PC-9 (cell line): ENCODE measurements around the gene PER3. TPM values are rescaled to one million over a fixed set of nuclear protein-coding genes. Genes with fewer than 3 reads are reported as not detected.

Experiments
- BruUV-seq: library from RNA; stranded (reverse); fragments of 400-500 nt; replicated peaks from 2 replicates; lab custom pipeline; 2021; lab: Mats Ljungman, UMichigan
- CTCF ChIA-PET: fragments of 300-600 bp; sonication (Branson Sonifier 250); formaldehyde crosslinking; loops from one replicate; lab custom pipeline; 2022; ENCODE audit warnings: antibody characterized with exemption; lab: Charles Lee
- POLR2A ChIA-PET: fragments of 300-600 bp; sonication (Branson Sonifier 250); formaldehyde crosslinking; loops from one replicate; lab custom pipeline; 2022; ENCODE audit warnings: antibody characterized with exemption; ENCODE audit not compliant: unreplicated experiment; lab: Charles Lee
- DNase-seq, 2 experiments: peaks; one replicate each; pipeline versions ENCODE4 v3.0.0 to v3.0.0-alpha.2; 2015 to 2022; ENCODE audit warnings: mixed read lengths in 1 of 2
- H2AFZ ChIP-seq: fragments of 200-600 bp; sonication (generic); 2 replicates; pipeline ENCODE4 v1.8.1; 2017; ENCODE audit warnings: antibody characterized with exemption
- H3F3A ChIP-seq: fragments of 200-600 bp; sonication (generic); 2 replicates; pipeline ENCODE4 v1.8.1; 2017; ENCODE audit warnings: antibody characterized with exemption, mild to moderate bottlenecking, low read depth; ENCODE audit not compliant: insufficient read depth
- H3K27ac ChIP-seq: fragments of 200-600 bp; sonication (generic); 2 replicates; pipeline ENCODE4 v1.6.1; 2016; ENCODE audit warnings: mixed run types
- H3K27me3 ChIP-seq: fragments of 200-600 bp; sonication (generic); 2 replicates; pipeline ENCODE4 v1.6.1; 2016; ENCODE audit warnings: low read depth, mixed run types; ENCODE audit not compliant: insufficient read depth
- H3K36me3 ChIP-seq: fragments of 200-600 bp; sonication (generic); 2 replicates; pipeline ENCODE4 v1.6.1; 2016; ENCODE audit warnings: low read depth, mixed run types
- H3K4me1 ChIP-seq: fragments of 200-600 bp; sonication (generic); replicated peaks from 2 replicates; pipeline ENCODE4 v1.6.1; 2016; ENCODE audit warnings: mixed run types; ENCODE audit not compliant: insufficient read depth
- H3K4me2 ChIP-seq: fragments of 200-600 bp; sonication (generic); 2 replicates; pipeline ENCODE4 v1.6.1; 2017; ENCODE audit warnings: mixed run types
- H3K4me3 ChIP-seq: fragments of 200-600 bp; sonication (generic); 2 replicates; pipeline ENCODE4 v1.6.1; 2016; ENCODE audit warnings: mixed run types
- H3K79me2 ChIP-seq: fragments of 200-600 bp; sonication (generic); 2 replicates; pipeline ENCODE4 v1.6.1; 2017; ENCODE audit warnings: low read depth, mixed run types
- H3K9me2 ChIP-seq: fragments of 200-600 bp; sonication (generic); 2 replicates; pipeline ENCODE4 v1.8.1; 2017; ENCODE audit warnings: mild to moderate bottlenecking; ENCODE audit not compliant: insufficient read depth
- H3K9me3 ChIP-seq: fragments of 200-600 bp; sonication (generic); 2 replicates; pipeline ENCODE4 v1.8.1; 2016; ENCODE audit warnings: low read depth; ENCODE audit not compliant: insufficient read depth
- H4K20me1 ChIP-seq: fragments of 200-600 bp; sonication (generic); 2 replicates; pipeline ENCODE4 v1.8.1; 2017; ENCODE audit not compliant: insufficient read depth
- EZH2 ChIP-seq: fragments of 200-600 bp; sonication (generic); IDR thresholded peaks from 2 replicates; pipeline ENCODE4 v1.8.0; 2017; ENCODE audit warnings: antibody characterized with exemption, low read depth
- intact Hi-C: fragments of 100-400 bp; cut with micrococcal nuclease; formaldehyde crosslinking; loops from one replicate; pipeline ENCODE4 v1.10.0; 2022; ENCODE audit not compliant: unreplicated experiment
- total RNA-seq: library from RNA; stranded (reverse); gene quantifications from 2 replicates; pipeline ENCODE4 v1.2.3, GENCODE V29; 2021
- TF ChIP-seq, protein P1 (sequence below): fragments of 200-600 bp; sonication (generic); conservative IDR thresholded peaks from 2 replicates; pipeline ENCODE4 v1.6.1; 2017; ENCODE audit warnings: mixed run types, antibody characterized with exemption, mild to moderate bottlenecking, moderate library complexity

The PER3 gene
- total RNA-seq, 1 experiment from 2014 or later: 25.1 TPM

- no peak for TF ChIP-seq EZH2
- TF ChIP-seq, protein P1, sequence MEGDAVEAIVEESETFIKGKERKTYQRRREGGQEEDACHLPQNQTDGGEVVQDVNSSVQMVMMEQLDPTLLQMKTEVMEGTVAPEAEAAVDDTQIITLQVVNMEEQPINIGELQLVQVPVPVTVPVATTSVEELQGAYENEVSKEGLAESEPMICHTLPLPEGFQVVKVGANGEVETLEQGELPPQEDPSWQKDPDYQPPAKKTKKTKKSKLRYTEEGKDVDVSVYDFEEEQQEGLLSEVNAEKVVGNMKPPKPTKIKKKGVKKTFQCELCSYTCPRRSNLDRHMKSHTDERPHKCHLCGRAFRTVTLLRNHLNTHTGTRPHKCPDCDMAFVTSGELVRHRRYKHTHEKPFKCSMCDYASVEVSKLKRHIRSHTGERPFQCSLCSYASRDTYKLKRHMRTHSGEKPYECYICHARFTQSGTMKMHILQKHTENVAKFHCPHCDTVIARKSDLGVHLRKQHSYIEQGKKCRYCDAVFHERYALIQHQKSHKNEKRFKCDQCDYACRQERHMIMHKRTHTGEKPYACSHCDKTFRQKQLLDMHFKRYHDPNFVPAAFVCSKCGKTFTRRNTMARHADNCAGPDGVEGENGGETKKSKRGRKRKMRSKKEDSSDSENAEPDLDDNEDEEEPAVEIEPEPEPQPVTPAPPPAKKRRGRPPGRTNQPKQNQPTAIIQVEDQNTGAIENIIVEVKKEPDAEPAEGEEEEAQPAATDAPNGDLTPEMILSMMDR: no peak
- no peak overlapping the region for H3K4me2 ChIP-seq
- intact Hi-C loops: no loop called here
- no peaks in the 10 kb centered on the region for H3K4me1 ChIP-seq
- no peaks in the 10 kb centered on the region for H4K20me1 ChIP-seq
- H2AFZ ChIP-seq: no peak overlapping the region
- DNase-seq: no peak
- H3K4me3 ChIP-seq: no peak overlapping the region
- no peaks in the 10 kb centered on the region for H3K36me3 ChIP-seq
- H3K27ac ChIP-seq: no peak overlapping the region
- H3K27me3 ChIP-seq: no peaks in the 10 kb centered on the region
- POLR2A ChIA-PET: interaction anchor here (0.7 kb wide), 1 partner anchor 114 kb away, joined by 4 read pairs; no protein-coding TSS in a partner anchor
- H3K9me3 ChIP-seq: no peaks in the 10 kb centered on the region
- no TSS peak for BruUV-seq
- CTCF ChIA-PET: no interaction called here
- no peaks in the 10 kb centered on the region for H3F3A ChIP-seq
- H3K9me2 ChIP-seq: no peaks in the 10 kb centered on the region
- H3K79me2 ChIP-seq: no peaks in the 10 kb centered on the region
Observed at GRCh38 chr1:7847599-7847998, 63.5 kb downstream of the PER3 start.

- intact Hi-C loops: no loop called here
- H3K9me3 ChIP-seq: no peaks in the 10 kb centered on the region
Observed at GRCh38 chr1:7850786-7851185, 66.7 kb downstream of the PER3 start.

DNA sequence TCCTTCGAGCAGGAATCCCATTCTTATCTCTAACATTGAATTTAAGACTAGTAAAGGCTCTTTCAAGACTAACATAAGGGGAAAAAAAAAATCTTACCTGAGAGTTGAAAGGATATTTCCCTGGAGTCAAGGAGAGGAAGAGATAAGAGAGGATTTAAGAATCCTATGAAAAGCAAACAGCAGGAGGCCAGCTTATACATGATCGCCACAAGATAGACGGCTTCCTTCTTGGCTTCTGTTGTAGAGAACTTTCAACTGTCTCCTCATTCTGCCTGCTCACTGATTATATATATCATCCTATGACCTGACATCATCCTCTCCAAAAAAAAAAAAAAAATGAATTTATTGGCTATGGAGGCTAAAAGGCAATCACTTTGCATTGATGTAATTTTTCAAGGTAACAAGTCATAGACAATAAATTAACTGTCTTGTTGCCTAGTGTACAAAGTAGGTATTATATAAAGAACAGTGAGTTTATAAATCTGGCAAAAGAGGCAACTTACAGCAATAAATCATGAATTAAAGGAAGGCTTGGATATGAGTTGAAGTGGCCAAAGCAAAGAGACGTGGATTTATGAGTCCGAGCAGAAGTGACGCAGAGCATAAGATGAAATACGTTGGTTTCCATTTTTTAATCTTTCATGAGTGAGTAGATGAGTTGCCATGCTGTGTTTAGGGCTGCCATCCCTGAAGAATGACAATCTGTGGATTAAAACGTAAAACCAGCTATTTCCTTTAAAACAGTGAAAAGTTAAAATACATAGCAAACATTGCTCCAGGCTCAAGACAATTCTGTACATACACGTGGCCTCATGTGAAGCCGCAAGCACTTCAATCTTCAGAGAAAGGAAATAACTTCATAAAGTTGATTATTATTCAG lies 69.0 kb downstream of the PER3 start, which contains the start of gene UTS2:
Gene UTS2 (minus strand): TSS at position 262 of the 880 bp plus-strand sequence. CDS start 62 bp downstream, at position 200.
- H3K4me3 ChIP-seq: no peak within 1 kb of the TSS
- H3K36me3 ChIP-seq: no peaks in the 10 kb centered on the region
- no peaks in the 10 kb centered on the region for H3K27me3 ChIP-seq
- H2AFZ ChIP-seq: no peak within 1 kb of the TSS
- H3K4me2 ChIP-seq: no peak within 1 kb of the TSS
- POLR2A ChIA-PET: no interaction called here
- H3K9me3 ChIP-seq: no peaks in the 10 kb centered on the region
- intact Hi-C loops: no loop called here
- H3K9me2 ChIP-seq: no peaks in the 10 kb centered on the region
- H3K27ac ChIP-seq: no peak within 1 kb of the TSS
- DNase-seq: no peak
- no peaks in the 10 kb centered on the region for H3K79me2 ChIP-seq
- H3F3A ChIP-seq: no peaks in the 10 kb centered on the region
- TF ChIP-seq, protein P1: no peak
- TF ChIP-seq EZH2: no peak
- CTCF ChIA-PET: interaction anchor here (0.5 kb wide), 1 partner anchor 76 kb away, joined by 6 read pairs; no protein-coding TSS in a partner anchor
- no peaks in the 10 kb centered on the region for H4K20me1 ChIP-seq
- no TSS peak for BruUV-seq
- no peaks in the 10 kb centered on the region for H3K4me1 ChIP-seq

More at GRCh38 chr1:7850786-7851185, 66.7 kb downstream of the PER3 start:
- H2AFZ ChIP-seq: no peak overlapping the region
- H3K36me3 ChIP-seq: no peaks in the 10 kb centered on the region
- H3K27ac ChIP-seq: no peak overlapping the region
- H3K9me2 ChIP-seq: no peaks in the 10 kb centered on the region
- TF ChIP-seq, protein P1: no peak
- no peak for TF ChIP-seq EZH2
- H3K4me1 ChIP-seq: no peaks in the 10 kb centered on the region
- no peaks in the 10 kb centered on the region for H3K27me3 ChIP-seq
- no peak overlapping the region for H3K4me2 ChIP-seq
- DNase-seq: no peak
- H3K79me2 ChIP-seq: no peaks in the 10 kb centered on the region
- CTCF ChIA-PET: no interaction called here
- no peaks in the 10 kb centered on the region for H4K20me1 ChIP-seq
- BruUV-seq: no TSS peak
- POLR2A ChIA-PET: no interaction called here
- H3F3A ChIP-seq: no peaks in the 10 kb centered on the region
- no peak overlapping the region for H3K4me3 ChIP-seq
